HL-60 (cell line): ENCODE data around the gene FBLN1.

Source experiments
- DNase-seq, 2 experiments: peaks; one replicate each; pipeline ENCODE4 v3.0.0-alpha.2; 2010 to 2020; ENCODE audit warnings: low read depth in 1 of 2, low spot score in 1 of 2
- H3K27ac ChIP-seq: fragments of 250-450 bp; sonication (Bioruptor Pico); replicated peaks from 2 replicates; pipeline ENCODE4 v1.5.1; 2020; ENCODE audit warnings: mild to moderate bottlenecking, moderate library complexity
- H3K27me3 ChIP-seq: fragments of 250-450 bp; sonication (Bioruptor Pico); 2 replicates; pipeline ENCODE4 v1.5.1; 2021; ENCODE audit warnings: mild to moderate bottlenecking, moderate library complexity; ENCODE audit not compliant: insufficient read depth, poor library complexity, severe bottlenecking
- H3K4me3 ChIP-seq: replicated peaks from 2 replicates; pipeline ENCODE4 v1.5.1; 2011; ENCODE audit warnings: mild to moderate bottlenecking, control low read depth, low read length; ENCODE audit not compliant: insufficient read depth
- GABPA ChIP-seq: IDR thresholded peaks from 2 replicates; pipeline ENCODE4 v1.6.1; 2012; ENCODE audit warnings: low read depth
- POLR2AphosphoS5 ChIP-seq: IDR thresholded peaks from 2 replicates; pipeline ENCODE4 v1.6.1; 2012; ENCODE audit warnings: low read depth
- SPI1 ChIP-seq: IDR thresholded peaks from 2 replicates; pipeline ENCODE4 v1.6.1; 2012; ENCODE audit warnings: low read depth, mild to moderate bottlenecking, borderline replicate concordance
- TF ChIP-seq, protein P1 (sequence below): IDR thresholded peaks from one replicate; pipeline ENCODE4 v1.5.1; 2011; ENCODE audit warnings: low read length, control low read depth, inconsistent platforms; ENCODE audit not compliant: insufficient read depth
- TF ChIP-seq, protein P2 (sequence below): IDR thresholded peaks from 2 replicates; pipeline ENCODE4 v1.6.1; 2012; ENCODE audit warnings: low read depth; ENCODE audit not compliant: insufficient replicate concordance

The FBLN1 gene

DNA sequence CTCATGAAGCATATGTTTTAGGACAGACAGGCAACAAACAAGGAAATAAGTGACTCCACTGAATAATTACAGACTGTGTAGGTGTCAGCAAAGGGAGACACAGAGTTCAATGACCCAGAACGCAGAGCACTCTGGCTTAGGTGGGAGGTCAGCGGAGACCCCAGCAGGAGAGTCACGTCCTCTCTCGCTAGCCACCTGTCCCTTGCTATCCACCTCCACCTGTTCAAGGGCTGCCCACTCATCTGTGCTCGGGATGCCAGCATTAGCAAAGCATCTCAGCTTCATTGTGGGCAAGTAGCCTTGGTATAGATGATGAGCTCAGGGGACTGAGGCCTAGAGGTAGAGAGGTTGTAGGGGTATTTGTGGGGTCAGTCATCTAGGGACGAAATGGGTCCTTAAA lies 147.1 kb downstream of the FBLN1 start:
- Histone ChIP-seq H3K27me3 (no peaks in the 10 kb centered on the region), H3K4me3 (no peak overlapping the region), H3K27ac (no peak overlapping the region)
- no peak for DNase-seq
- TF ChIP-seq POLR2AphosphoS5 (no peak), SPI1 (no peak), GABPA (no peak)
- TF ChIP-seq, protein P1, sequence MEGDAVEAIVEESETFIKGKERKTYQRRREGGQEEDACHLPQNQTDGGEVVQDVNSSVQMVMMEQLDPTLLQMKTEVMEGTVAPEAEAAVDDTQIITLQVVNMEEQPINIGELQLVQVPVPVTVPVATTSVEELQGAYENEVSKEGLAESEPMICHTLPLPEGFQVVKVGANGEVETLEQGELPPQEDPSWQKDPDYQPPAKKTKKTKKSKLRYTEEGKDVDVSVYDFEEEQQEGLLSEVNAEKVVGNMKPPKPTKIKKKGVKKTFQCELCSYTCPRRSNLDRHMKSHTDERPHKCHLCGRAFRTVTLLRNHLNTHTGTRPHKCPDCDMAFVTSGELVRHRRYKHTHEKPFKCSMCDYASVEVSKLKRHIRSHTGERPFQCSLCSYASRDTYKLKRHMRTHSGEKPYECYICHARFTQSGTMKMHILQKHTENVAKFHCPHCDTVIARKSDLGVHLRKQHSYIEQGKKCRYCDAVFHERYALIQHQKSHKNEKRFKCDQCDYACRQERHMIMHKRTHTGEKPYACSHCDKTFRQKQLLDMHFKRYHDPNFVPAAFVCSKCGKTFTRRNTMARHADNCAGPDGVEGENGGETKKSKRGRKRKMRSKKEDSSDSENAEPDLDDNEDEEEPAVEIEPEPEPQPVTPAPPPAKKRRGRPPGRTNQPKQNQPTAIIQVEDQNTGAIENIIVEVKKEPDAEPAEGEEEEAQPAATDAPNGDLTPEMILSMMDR: no peak
- TF ChIP-seq, protein P2, sequence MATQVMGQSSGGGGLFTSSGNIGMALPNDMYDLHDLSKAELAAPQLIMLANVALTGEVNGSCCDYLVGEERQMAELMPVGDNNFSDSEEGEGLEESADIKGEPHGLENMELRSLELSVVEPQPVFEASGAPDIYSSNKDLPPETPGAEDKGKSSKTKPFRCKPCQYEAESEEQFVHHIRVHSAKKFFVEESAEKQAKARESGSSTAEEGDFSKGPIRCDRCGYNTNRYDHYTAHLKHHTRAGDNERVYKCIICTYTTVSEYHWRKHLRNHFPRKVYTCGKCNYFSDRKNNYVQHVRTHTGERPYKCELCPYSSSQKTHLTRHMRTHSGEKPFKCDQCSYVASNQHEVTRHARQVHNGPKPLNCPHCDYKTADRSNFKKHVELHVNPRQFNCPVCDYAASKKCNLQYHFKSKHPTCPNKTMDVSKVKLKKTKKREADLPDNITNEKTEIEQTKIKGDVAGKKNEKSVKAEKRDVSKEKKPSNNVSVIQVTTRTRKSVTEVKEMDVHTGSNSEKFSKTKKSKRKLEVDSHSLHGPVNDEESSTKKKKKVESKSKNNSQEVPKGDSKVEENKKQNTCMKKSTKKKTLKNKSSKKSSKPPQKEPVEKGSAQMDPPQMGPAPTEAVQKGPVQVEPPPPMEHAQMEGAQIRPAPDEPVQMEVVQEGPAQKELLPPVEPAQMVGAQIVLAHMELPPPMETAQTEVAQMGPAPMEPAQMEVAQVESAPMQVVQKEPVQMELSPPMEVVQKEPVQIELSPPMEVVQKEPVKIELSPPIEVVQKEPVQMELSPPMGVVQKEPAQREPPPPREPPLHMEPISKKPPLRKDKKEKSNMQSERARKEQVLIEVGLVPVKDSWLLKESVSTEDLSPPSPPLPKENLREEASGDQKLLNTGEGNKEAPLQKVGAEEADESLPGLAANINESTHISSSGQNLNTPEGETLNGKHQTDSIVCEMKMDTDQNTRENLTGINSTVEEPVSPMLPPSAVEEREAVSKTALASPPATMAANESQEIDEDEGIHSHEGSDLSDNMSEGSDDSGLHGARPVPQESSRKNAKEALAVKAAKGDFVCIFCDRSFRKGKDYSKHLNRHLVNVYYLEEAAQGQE: no peak

DNA sequence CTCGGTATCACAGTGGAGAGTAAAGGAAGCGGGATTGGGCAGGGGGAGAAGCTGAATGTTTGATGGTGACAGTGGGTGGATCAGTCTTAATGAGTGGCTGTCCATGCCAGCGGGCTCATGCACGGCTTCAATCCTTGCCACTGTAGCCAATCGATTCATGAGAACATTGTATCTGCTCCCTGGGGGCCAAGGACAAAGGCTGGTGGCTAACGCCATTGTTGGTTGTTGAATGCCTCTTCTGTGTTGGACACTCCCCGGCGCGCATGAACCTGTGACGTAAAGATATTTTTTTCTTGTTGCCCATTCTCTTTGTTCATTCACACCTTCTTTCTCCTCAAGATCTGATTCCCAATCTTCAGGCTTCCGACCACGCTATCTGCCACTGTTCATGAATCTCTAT lies 148.0 kb downstream of the FBLN1 start:
- TF ChIP-seq POLR2AphosphoS5: no peak
- TF ChIP-seq SPI1: no peak
- TF ChIP-seq, protein P1: no peak
- no peak for TF ChIP-seq GABPA
- TF ChIP-seq, protein P2: no peak

More for the DNA sequence above, 148.0 kb downstream of the FBLN1 start:
- H3K4me3 ChIP-seq: no peak overlapping the region
- H3K27ac ChIP-seq: no peak overlapping the region
- DNase-seq: no peak
- no peaks in the 10 kb centered on the region for H3K27me3 ChIP-seq
